Measurements from ENCODE around the gene ALCAM.

The ALCAM gene

DNA sequence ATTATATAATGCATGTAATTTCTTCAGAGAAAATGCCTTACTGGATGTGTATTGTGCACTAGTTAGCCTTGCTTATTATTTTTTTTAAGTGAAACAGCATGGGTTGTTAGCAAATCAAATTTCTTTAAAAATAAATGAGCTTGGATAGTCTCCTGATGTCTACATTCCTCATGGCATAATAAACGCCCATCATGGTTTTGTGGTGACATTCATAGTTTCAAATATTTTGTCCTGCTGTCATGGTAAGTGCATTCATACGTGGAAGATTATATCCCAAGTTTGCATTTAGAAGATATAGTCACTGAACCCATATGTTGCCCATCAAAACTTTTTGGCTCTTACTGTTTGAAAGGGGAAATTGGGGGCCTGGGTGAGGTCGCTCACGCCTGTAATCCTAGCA, 130.7 kb downstream of the ALCAM start:
- DNase-seq: no peak

DNA sequence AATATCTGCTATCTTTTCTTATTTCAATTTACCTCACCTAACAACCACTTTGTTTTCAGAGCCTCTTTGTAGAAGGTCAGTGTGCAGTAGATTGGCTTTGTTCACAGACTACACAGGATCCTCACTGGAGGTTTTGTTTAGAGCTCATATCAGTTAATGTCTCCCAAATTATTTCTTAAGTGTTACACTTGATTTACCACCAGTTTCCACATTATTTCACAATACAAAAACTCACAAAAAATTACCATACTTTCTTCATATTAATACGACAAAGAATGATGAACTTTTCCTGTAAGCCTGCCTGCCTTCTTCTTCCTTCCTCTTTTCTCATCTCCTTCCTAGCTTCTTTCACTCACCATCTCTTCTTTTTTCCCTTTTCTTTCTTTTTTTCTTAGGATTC, 133.3 kb downstream of the ALCAM start:
- no peak for DNase-seq

DNA sequence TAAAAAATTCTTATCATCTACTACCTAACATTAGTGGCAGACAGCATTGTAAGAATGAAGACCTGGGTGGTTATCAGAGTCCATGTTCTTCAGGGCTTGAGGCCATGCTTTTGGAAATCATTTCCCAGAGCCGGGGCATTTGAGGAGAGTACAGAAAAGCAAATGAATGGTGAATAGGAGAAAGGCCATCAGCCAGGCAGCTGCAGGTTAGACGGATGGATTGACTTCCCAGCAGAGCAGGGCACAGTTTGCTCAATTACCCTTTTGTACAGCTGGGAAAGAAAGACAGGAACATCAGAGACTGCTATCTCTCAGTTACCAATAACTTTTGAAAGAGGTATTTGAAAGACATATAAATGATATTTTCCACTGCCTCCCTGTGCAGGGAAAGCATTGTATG, 135.6 kb downstream of the ALCAM start:
- no peak for DNase-seq

DNA sequence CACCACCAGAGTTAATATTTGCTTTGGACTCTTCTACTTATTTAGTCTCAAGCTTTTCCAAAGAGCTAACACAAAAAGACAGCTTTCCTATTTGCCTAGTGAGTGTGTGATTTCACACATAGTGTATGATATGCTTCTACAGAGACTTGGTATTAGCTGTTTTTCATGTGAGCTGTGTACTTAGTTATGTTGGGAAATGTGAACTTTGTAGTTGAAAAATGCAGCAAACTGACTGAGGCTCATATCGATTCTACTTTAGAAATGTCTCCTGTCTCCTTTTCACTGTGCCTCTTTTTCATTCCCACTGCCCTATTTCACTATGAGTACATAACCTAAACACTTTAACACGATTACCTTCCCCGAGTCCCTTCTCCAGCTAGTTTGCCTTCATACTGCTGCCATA, 136.5 kb downstream of the ALCAM start:
- DNase-seq: no peak

GRCh38 chr3:105504440-105504951, 137.8 kb downstream of the ALCAM start:
- no peak for DNase-seq

DNA sequence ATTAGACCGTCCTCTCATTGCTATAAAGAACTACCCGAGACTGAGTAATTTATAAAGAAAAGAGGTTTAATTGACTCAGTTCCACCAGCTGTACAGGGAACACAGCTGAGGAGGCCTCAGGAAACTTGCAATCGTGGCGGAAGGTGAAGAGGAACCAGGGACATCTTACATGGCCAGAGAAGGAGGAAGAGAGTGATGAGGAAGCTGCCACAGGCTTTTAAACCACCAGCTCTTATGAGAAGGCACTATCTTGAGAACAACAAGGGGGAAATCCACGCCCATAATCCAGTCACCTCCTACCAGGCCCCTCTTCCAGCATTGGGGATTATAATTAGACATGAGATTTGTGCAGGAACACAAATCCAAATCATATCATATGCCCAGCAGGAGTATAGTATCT, 138.5 kb downstream of the ALCAM start:
- no peak for DNase-seq

- DNase-seq: no peak
Measured at GRCh38 chr3:105511031-105511430, 144.3 kb downstream of the ALCAM start.

DNA sequence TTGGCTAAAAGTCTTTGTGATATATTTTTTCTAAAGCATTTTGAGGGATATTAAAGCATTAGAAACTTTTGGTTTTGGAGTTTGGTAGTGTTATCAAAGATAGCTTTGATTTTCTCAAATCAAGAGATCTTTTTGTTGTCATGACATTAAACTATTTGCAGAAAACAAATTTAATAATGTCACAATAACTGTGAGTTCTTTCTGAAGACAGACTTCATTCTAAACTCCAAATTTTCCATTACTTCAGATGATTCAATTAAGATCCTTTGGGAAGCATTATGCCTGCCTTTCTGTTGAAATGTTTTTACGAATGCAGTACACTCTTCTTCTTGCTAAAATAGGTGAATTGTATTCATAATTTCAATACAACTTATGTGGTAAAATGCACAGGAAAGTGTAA, 145.4 kb downstream of the ALCAM start:
- DNase-seq: no peak

GRCh38 chr3:105513042-105513441, 146.3 kb downstream of the ALCAM start:
- no peak for DNase-seq

GRCh38 chr3:105513886-105514285, 147.2 kb downstream of the ALCAM start:
- no peak for DNase-seq

DNA sequence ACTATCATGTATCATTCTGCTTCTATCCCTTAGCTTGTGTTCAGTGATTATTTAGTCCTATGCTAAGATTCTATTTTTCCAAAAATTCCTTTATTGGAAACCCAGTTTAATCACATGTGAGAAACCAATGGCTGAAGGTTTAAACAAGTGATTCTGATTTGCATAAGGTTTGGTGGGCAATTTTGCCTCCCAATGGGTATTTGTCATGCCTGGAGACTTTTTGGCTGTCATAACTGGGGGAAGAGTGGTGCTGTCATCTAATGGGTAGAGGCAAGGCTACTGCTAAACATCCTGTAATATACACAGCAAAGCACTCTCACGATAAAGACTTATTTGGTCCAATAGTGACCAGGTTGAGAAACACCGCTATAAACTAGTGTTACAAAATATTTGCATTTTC, 148.7 kb downstream of the ALCAM start:
- no peak for DNase-seq

- DNase-seq: no peak
Measured at GRCh38 chr3:105516972-105517371, 150.3 kb downstream of the ALCAM start.

GRCh38 chr3:105518203-105518602, 151.5 kb downstream of the ALCAM start:
- DNase-seq: no peak

DNA sequence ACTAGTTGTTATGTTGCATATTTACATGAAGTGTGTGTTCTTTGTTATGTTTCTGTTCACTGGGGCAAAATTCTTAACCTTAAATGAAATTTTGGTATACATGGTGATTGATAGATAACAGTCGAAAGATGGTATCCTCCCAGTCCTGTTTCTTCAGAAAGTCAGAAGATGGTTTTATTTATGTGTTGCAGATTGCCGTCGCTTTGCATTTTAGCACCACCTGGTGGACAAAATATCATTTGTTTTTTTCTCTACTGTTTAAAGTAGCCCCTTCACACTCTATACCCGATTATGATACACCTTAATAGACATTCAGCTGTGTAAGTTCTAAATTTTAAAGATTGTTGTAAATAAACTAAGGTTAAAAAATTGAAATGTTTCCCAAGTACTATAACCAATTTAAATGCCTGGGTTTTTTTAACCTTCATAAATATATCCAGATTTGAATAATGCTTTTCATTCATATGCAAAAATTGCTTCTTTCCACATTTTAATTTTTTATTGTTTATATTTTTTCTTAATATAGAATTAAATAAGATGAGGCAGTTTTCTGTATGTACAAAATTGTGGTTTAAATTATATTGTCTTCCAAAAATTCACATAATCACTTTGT, 152.2 kb downstream of the ALCAM start:
- peak; percentile 21 for DNase-seq

GRCh38 chr3:105521770-105522169, 155.1 kb downstream of the ALCAM start:
- no peak for DNase-seq

DNA sequence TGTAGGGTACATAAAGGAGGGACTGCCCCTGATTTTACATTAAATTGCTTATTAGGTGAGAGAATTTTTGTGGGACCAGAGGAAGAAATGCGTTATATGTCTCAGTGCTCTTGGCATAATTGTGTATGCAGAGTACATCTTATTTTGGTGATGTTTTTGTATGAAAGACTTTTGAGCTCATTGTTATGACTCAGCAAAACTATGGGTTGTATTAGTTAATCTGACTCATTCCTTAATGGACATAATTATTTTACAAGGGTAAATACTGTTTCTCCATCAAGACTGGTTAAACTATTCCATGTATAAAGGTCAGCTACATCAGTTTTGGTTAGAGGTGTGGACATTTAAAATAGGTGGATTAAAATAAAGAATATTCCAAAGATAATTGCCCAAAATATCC, 156.8 kb downstream of the ALCAM start:
- DNase-seq: no peak

DNA sequence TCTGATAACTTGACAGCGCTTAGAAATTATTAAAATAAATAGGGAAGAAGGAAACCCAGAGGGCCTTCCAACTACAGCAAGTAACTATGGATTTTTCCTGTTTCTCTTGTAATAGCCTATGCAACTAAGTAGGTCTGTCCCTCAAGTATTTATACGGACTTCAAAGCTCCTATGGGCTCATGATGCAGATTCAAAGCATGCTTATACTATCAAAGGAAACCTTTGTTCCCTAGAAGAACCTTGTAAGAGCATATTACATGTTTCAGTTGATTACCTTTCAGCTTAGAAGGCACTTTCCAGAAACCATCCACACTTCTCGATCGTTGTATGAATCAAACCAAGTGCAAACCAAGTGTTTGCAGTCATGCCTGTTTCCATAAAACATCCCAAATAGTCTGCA, 158.8 kb downstream of the ALCAM start:
- DNase-seq: no peak

DNA sequence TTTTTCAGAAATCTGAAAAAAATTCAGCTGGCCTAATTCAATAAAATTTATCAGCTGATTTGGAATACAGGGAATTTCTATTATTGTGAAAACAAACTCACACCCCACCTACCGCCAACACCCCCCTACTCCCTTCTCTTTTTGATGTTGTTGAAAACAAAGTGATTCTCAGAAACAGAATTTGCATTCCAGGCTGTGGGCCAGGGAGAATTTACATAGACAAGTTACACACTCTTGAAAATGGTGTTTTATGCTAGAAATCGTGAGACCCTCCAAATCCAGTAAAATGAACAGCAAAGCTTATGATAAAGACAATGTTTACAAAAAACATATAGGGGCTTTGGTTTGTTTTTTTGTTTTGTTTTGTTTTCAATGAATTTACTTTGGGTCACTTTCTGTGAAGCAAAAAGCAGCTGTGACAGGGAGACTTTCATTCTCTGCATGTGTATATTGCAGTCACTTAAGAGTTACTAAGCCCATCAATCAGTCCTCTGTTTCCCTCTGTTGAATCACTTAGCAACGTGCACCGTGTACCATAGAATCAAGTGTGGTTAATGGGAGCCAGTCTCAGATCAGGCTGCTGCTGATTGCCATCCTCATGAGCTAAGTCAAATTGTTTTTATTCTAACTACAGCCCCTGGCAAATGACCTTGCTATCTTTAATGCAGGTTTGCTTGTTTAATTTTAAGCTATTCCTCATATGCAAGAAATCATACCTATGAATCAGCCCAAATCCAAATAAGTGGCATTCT, 159.8 kb downstream of the ALCAM start:
- no peak for DNase-seq

DNA sequence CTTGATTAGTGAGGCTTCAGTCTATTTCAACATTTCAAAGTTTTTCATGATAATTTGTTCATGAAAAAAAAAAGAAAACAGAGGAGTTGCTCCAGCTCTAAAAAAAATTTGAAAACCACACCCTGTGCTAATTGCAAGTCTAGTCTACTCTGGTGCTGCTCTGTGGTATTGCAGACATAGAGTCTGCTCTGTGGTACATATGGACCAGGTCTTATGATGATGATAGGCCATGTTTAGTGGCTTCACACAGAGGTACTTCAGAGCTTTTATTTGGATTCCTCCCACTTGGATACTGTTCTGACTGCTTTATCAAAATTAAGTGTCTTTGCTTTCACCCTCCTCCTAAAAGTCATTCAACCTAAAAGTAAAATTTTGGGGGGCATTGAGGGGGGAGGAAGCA, 160.8 kb downstream of the ALCAM start:
- DNase-seq: no peak

GRCh38 chr3:105527949-105528348, 161.2 kb downstream of the ALCAM start:
- peak; percentile 21 for DNase-seq

DNA sequence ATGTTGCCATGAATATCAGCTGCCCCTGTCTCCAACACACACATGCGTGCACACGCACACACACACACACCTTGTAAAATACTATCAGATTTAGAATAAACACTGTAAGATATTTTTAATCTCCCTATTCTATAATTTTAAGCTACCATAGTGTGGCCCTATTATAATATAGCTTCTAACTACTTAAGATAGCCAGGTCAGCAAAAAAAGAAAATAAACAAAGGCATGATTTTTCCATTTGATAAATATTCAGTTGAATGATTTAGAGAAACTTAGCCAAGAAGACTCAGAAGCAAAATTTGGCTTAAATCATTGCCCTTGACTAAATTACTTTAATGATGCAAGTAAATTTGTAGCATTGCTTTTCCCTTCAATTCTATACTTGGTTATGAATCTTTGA, 162.2 kb downstream of the ALCAM start:
- DNase-seq: no peak

GRCh38 chr3:105529456-105529855, 162.7 kb downstream of the ALCAM start:
- no peak for DNase-seq

GRCh38 chr3:105532251-105532650, 165.5 kb downstream of the ALCAM start:
- no peak for DNase-seq

GRCh38 chr3:105533960-105534359, 167.3 kb downstream of the ALCAM start:
- DNase-seq: no peak

GRCh38 chr3:105534491-105534890, 167.8 kb downstream of the ALCAM start:
- no peak for DNase-seq
